Measurements from ENCODE around the gene STK32C.
"Not testable (repeated sequence)": the region's sequence is repeated elsewhere in the genome, so short reads cannot be mapped to it uniquely, and the experiment has no call there.

STK32C gene

GRCh38 chr10:132162590-132163277 lies 145.0 kb downstream of the STK32C start:
- no peak for TF ChIP-seq SNAI2 (CRISPR knock-in tag; IDR thresholded peaks at IDR 0.05)
- no peak for TF ChIP-seq GLIS3 (CRISPR knock-in tag; IDR thresholded peaks at IDR 0.05)
- no peak for TF ChIP-seq POU6F1 (CRISPR knock-in tag; IDR thresholded peaks at IDR 0.05; ENCODE audit: borderline replicate concordance, low read depth)
- no peak for TF ChIP-seq BACH2 (CRISPR knock-in tag; IDR thresholded peaks at IDR 0.05; ENCODE audit: borderline replicate concordance)
- no peak for TF ChIP-seq ZNF70 (CRISPR knock-in tag; IDR thresholded peaks at IDR 0.05)
- no peak for TF ChIP-seq ZC3H10 (CRISPR knock-in tag; IDR thresholded peaks at IDR 0.05)
- no peak for TF ChIP-seq ZFP30 (CRISPR knock-in tag; IDR thresholded peaks at IDR 0.05)
- TF ChIP-seq TCF4 (CRISPR knock-in tag; IDR thresholded peaks at IDR 0.05; ENCODE audit: borderline replicate concordance) = no peak
- TF ChIP-seq ZNF565 (CRISPR knock-in tag; conservative IDR thresholded peaks at IDR 0.05; ENCODE audit: low read depth) = no peak
- no peak for TF ChIP-seq ESRRG (CRISPR knock-in tag; IDR thresholded peaks at IDR 0.05)
- TF ChIP-seq CSRNP3 (CRISPR knock-in tag; IDR thresholded peaks at IDR 0.05) = no peak
- no peak for TF ChIP-seq PPARA (CRISPR knock-in tag; IDR thresholded peaks at IDR 0.05; ENCODE audit: borderline replicate concordance)
- no peak for ATAC-seq

- TF ChIP-seq OSR1 (CRISPR knock-in tag; IDR thresholded peaks at IDR 0.05) = no peak
- ATAC-seq = no peak
Observed at GRCh38 chr10:132162021-132162531, 145.7 kb downstream of the STK32C start.

GRCh38 chr10:132160834-132161622 lies 146.7 kb downstream of the STK32C start:
- not testable (repeated sequence) for ATAC-seq

GRCh38 chr10:132160231-132160630 lies 147.5 kb downstream of the STK32C start:
- ATAC-seq = not testable (repeated sequence)

- not testable (repeated sequence) for ATAC-seq
Observed at GRCh38 chr10:132159302-132160230, 148.2 kb downstream of the STK32C start.

GRCh38 chr10:132158823-132159222 lies 148.9 kb downstream of the STK32C start:
- no peak for TF ChIP-seq RARB (CRISPR knock-in tag; IDR thresholded peaks at IDR 0.05)
- no peak for ATAC-seq

- ATAC-seq = no peak
- TF ChIP-seq PATZ1 (CRISPR knock-in tag; IDR thresholded peaks at IDR 0.05; ENCODE audit: borderline replicate concordance) = no peak
- TF ChIP-seq ZFP3 (CRISPR knock-in tag; IDR thresholded peaks at IDR 0.05) = no peak
- TF ChIP-seq GLIS3 (CRISPR knock-in tag; IDR thresholded peaks at IDR 0.05) = no peak
- TF ChIP-seq ZFP30 (CRISPR knock-in tag; IDR thresholded peaks at IDR 0.05) = no peak
- TF ChIP-seq SNAI2 (CRISPR knock-in tag; IDR thresholded peaks at IDR 0.05) = no peak
- no peak for TF ChIP-seq TOX (CRISPR knock-in tag; IDR thresholded peaks at IDR 0.05; ENCODE audit: borderline replicate concordance)
- TF ChIP-seq ISL1 (CRISPR knock-in tag; IDR thresholded peaks at IDR 0.05) = no peak
- no peak for TF ChIP-seq CREB5 (CRISPR knock-in tag; IDR thresholded peaks at IDR 0.05; ENCODE audit: low read depth)
- TF ChIP-seq OSR1 (CRISPR knock-in tag; IDR thresholded peaks at IDR 0.05) = no peak
- no peak for TF ChIP-seq TCF4 (CRISPR knock-in tag; IDR thresholded peaks at IDR 0.05; ENCODE audit: borderline replicate concordance)
- no peak for TF ChIP-seq CSRNP3 (CRISPR knock-in tag; IDR thresholded peaks at IDR 0.05)
- TF ChIP-seq ZNF70 (CRISPR knock-in tag; IDR thresholded peaks at IDR 0.05) = no peak
- no peak for TF ChIP-seq RARB (CRISPR knock-in tag; IDR thresholded peaks at IDR 0.05)
- TF ChIP-seq ESRRG (CRISPR knock-in tag; IDR thresholded peaks at IDR 0.05) = no peak
- TF ChIP-seq PPARA (CRISPR knock-in tag; IDR thresholded peaks at IDR 0.05; ENCODE audit: borderline replicate concordance) = no peak
Observed at GRCh38 chr10:132158122-132158741, 149.5 kb downstream of the STK32C start.

All from SK-N-SH treated with all-trans-retinoic acid at 6 μM for 48 hours (cell line).